Right lung (tissue), 5 donors: ENCODE measurements around the gene NCCRP1. TPM values are rescaled to one million over a fixed set of nuclear protein-coding genes. Genes with fewer than 3 reads are reported as not detected.

Source experiments
- DNase-seq, 2 donors: peaks; one replicate each; pipeline ENCODE4 v3.0.0-alpha.2; 2013
- polyA plus RNA-seq, 5 donors: library from polyadenylated mRNA; unstranded; fragments of 120-200 nt; gene quantifications; one replicate each; pipeline versions ENCODE4 v1.2.1 to v1.2.3, GENCODE V29; 2013; ENCODE audit warnings: inconsistent platforms in 1 of 5, low replicate concordance in 1 of 5; ENCODE audit not compliant: insufficient read length in 5 of 5, insufficient read depth in 1 of 5

NCCRP1 gene
- polyA plus RNA-seq, 5 donors = 0.09 to 0.29 (median 0.21) TPM

GRCh38 chr19:39179754-39180153 is 17.0 kb upstream of the NCCRP1 start:
- DNase-seq = no peak

DNA sequence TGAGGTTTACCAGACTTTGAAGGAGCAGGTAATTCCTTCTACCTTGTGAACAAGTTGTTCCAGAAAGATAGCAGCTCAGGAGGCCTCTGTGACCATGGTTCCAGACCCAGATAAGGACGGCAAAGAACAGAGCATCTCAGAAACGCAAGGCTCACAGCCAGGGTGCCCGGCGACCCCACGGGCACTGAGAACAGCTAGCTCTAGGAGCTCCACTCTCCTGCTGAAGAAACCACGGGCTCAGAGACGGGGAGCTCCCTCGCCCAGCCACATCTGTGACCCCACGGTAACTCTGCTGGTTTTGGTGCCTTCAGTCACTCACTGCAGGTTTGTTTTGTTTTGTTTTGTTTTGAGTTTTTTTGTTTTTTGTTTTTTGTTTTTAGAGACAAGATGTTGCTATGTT is 16.0 kb upstream of the NCCRP1 start:
- no peak for DNase-seq

- DNase-seq = no peak
These were observed 15.1 kb upstream of the NCCRP1 start for GRCh38 chr19:39181500-39182173.

GRCh38 chr19:39182174-39182505 is 14.6 kb upstream of the NCCRP1 start:
- no peak for DNase-seq

GRCh38 chr19:39183104-39183503 is 13.7 kb upstream of the NCCRP1 start:
- DNase-seq = no peak

GRCh38 chr19:39186391-39186790 is 10.4 kb upstream of the NCCRP1 start:
- no peak for DNase-seq

GRCh38 chr19:39187552-39187943 is 9.2 kb upstream of the NCCRP1 start:
- no peak for DNase-seq

DNA sequence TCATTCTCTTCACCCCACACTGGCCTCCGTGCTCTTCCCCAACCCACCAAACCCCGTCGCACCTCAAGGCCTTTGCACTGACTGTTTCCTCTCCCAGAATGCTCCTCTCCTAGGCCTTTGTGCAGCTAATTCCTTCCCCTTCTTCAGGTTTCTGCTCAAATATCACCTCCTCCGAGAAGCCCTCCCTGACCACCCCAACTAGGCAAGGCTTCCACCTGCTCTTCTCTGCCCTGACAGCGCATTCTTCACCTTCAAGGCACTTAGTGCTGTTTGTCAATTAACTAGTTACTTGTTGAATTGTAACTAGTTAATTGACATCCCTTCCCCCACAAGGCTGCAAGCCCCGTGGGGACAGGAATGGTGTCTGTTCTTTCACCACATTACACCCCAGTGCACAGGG is 7.8 kb upstream of the NCCRP1 start:
- no peak for DNase-seq

DNA sequence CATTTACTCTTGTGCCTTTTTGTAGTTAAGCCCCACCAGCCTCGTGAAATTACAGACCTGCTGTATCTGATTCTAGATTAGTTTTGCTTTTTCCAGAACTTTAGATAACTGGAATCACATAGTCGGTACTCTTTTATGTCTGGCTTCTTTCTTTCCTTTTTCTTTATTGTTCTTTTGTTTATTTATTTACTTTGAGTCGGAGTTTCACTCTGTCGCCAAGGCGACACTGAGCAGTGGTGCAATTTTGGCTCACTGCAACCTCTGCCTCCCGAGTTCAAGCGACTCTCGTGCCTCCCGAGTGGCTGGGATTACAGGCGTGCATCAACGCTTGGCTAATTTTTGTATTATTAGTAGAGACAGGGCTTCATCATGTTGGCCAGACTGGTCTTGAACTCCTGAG is 6.0 kb upstream of the NCCRP1 start:
- no peak for DNase-seq

DNA sequence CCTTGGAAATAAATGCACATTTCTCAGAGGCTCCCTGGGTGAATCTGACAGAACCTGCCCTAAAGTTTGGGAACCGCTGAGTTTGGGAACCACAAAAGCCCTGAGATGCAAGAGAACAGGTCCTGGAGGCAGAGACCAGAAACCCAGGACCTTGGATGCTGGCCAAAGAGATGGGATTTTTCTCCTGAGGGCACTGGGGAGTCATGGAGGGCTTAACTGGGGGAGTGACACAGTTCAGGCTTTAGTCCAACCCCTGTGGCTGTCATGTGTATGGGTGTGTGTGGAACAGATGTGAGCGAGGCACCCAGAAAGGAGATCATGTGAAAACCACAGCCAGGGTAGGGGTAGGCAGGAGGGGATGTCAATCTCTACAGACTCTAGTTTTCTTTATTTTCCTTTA is 3.9 kb upstream of the NCCRP1 start:
- DNase-seq = no peak

GRCh38 chr19:39193803-39194202 is 3.0 kb upstream of the NCCRP1 start:
- no peak for DNase-seq

DNA sequence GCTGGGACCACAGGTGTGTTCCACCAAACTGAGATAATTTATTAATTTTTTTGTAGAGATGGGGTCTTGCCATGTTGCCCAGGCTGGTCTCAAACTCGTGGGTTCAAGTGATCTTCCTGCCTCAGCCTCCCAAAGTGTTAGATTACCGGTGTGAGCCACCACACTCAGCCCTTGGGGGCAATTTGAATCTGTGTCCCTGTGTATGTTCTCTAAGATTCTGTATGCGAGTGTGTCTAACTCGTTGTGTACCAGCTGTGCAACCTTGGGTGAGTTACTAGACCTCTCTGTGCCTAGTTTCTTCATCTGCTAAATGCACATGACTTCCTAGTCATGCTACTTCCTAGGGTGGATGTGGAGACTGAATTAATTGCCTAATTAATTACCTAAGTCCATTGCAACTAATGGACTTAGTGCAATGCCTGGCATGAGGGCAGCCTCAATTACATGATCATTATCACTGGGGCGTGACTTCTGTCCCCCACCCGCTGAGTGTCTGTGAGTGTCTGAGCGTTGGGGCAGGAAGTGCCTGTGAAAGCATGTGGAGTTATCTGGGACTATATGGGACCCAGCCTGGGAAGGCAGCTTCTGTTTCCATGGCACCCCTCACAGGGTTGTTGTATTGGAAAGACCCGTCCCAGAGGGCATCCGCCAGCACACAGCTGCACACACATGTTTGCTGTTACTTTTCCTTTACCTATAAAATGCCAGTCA is 1.8 kb upstream of the NCCRP1 start:
- DNase-seq = no peak

GRCh38 chr19:39195755-39196154 is 1.0 kb upstream of the NCCRP1 start:
- DNase-seq = no peak

GRCh38 chr19:39196320-39196719 is 444 bp upstream of the NCCRP1 start:
- DNase-seq = no peak

- DNase-seq = no peak
These were observed 1.0 kb downstream of the NCCRP1 start for GRCh38 chr19:39197808-39198207.

DNA sequence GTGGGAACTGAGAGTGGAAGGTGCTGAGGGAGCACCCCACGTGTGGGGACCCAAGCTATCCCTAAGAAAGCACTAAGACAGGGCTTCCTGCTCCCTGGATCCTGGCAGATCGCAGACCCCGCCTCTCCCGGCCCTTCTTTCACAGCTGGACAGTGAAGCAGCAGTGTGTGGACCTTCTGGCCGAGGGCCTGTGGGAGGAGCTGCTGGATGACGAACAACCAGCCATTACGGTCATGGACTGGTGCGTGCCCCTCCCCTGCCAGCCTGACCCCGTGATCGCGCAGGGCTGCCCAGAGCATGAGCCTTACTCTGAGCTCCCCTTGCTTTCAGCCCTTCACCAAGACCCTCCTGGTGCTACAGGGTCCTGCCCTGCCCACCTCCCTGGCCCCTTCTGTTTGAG is 2.3 kb downstream of the NCCRP1 start:
- DNase-seq = peak; percentile 28 to 40

GRCh38 chr19:39200066-39200802 is 3.5 kb downstream of the NCCRP1 start:
- DNase-seq = no peak

- DNase-seq = no peak
These were observed 4.0 kb downstream of the NCCRP1 start for GRCh38 chr19:39200803-39201115.

- DNase-seq = no peak
These were observed 6.2 kb downstream of the NCCRP1 start for GRCh38 chr19:39202998-39203355.

DNA sequence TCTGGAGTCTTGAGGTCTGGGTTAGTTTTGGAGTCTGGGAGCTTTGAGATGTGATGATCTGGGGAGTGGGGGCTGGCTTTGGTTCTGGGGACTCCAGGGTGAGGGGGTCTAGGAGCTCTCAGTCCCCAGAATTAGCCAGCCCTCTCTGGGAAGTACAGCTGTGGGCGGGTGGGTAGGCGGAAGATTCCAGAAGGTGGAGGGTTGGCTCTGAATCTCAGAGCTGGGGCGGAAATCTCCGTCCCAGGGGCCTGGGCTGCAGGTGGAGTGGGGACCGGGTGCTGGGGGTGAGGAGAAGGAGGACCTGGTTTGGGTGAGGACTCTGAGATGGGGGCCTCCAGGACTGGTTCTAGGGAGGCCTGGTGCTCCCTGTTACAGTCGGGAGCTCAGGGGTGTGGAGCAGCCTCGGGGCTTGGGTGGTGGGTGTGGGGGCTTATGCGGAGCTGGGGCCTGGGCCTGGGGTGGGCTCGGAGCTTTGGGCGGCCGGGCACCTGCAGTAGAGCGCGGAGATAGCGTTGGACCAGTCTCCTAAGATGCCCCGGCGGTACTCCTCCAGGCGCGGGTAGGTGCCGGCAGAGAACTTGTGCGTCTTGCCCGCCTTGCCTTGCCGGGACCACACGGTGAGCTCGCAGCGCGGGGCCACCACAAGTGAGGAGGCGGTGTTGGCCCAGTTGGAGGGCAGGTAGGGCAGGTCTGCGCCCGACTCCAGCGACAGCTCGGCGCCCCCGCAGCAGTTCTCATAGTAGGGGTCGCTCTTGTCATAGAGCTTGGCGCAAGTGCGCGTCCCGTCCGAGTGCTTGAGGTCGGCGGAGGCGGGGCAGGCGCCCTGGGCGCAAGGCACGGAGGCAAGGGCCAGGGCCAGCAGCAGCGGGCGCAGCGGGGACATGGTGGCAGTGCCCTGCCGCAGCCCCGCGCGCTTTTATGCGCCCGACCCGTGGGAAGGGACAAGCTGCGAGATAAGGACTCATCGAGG is 6.9 kb downstream of the NCCRP1 start, which contains the start of gene SYCN:
TSS of gene SYCN (minus strand) at position 892 of the 970 bp plus-strand sequence. CDS start at position 883, 9 bp downstream.
- DNase-seq = no peak

DNA sequence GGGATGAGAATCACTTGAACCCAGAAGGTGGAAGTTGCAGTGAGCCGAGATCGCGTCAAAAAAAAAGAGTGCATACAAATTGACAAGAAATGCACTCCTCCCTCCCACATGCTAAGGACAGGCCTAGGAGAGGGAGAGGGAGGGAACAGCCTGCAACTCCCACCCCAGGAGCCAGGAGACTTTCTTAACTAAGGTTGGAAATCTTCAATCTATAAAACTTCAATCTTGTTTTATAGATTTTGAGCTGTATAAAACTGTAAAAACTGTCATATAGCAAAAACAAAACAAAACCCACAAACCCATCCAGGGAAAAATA is 8.6 kb downstream of the NCCRP1 start:
- DNase-seq = no peak

- no peak for DNase-seq
These were observed 9.4 kb downstream of the NCCRP1 start for GRCh38 chr19:39206122-39206521.
